PC-9 (cell line): ENCODE measurements around the gene VSIG4. TPM values are rescaled to one million over a fixed set of nuclear protein-coding genes. Genes with fewer than 3 reads are reported as not detected.

ENCODE experiments used
- BruUV-seq: library from RNA; stranded (reverse); fragments of 400-500 nt; replicated peaks from 2 replicates; lab custom pipeline; 2021; lab: Mats Ljungman, UMichigan
- CTCF ChIA-PET: fragments of 300-600 bp; sonication (Branson Sonifier 250); formaldehyde crosslinking; loops from one replicate; lab custom pipeline; 2022; ENCODE audit warnings: antibody characterized with exemption; lab: Charles Lee
- POLR2A ChIA-PET: fragments of 300-600 bp; sonication (Branson Sonifier 250); formaldehyde crosslinking; loops from one replicate; lab custom pipeline; 2022; ENCODE audit warnings: antibody characterized with exemption; ENCODE audit not compliant: unreplicated experiment; lab: Charles Lee
- DNase-seq, 2 experiments: peaks; one replicate each; pipeline versions ENCODE4 v3.0.0 to v3.0.0-alpha.2; 2015 to 2022; ENCODE audit warnings: mixed read lengths in 1 of 2
- H2AFZ ChIP-seq: fragments of 200-600 bp; sonication (generic); 2 replicates; pipeline ENCODE4 v1.8.1; 2017; ENCODE audit warnings: antibody characterized with exemption
- H3F3A ChIP-seq: fragments of 200-600 bp; sonication (generic); 2 replicates; pipeline ENCODE4 v1.8.1; 2017; ENCODE audit warnings: antibody characterized with exemption, mild to moderate bottlenecking, low read depth; ENCODE audit not compliant: insufficient read depth
- H3K27ac ChIP-seq: fragments of 200-600 bp; sonication (generic); 2 replicates; pipeline ENCODE4 v1.6.1; 2016; ENCODE audit warnings: mixed run types
- H3K27me3 ChIP-seq: fragments of 200-600 bp; sonication (generic); 2 replicates; pipeline ENCODE4 v1.6.1; 2016; ENCODE audit warnings: low read depth, mixed run types; ENCODE audit not compliant: insufficient read depth
- H3K36me3 ChIP-seq: fragments of 200-600 bp; sonication (generic); 2 replicates; pipeline ENCODE4 v1.6.1; 2016; ENCODE audit warnings: low read depth, mixed run types
- H3K4me1 ChIP-seq: fragments of 200-600 bp; sonication (generic); replicated peaks from 2 replicates; pipeline ENCODE4 v1.6.1; 2016; ENCODE audit warnings: mixed run types; ENCODE audit not compliant: insufficient read depth
- H3K4me2 ChIP-seq: fragments of 200-600 bp; sonication (generic); 2 replicates; pipeline ENCODE4 v1.6.1; 2017; ENCODE audit warnings: mixed run types
- H3K4me3 ChIP-seq: fragments of 200-600 bp; sonication (generic); 2 replicates; pipeline ENCODE4 v1.6.1; 2016; ENCODE audit warnings: mixed run types
- H3K79me2 ChIP-seq: fragments of 200-600 bp; sonication (generic); 2 replicates; pipeline ENCODE4 v1.6.1; 2017; ENCODE audit warnings: low read depth, mixed run types
- H3K9me2 ChIP-seq: fragments of 200-600 bp; sonication (generic); 2 replicates; pipeline ENCODE4 v1.8.1; 2017; ENCODE audit warnings: mild to moderate bottlenecking; ENCODE audit not compliant: insufficient read depth
- H3K9me3 ChIP-seq: fragments of 200-600 bp; sonication (generic); 2 replicates; pipeline ENCODE4 v1.8.1; 2016; ENCODE audit warnings: low read depth; ENCODE audit not compliant: insufficient read depth
- H4K20me1 ChIP-seq: fragments of 200-600 bp; sonication (generic); 2 replicates; pipeline ENCODE4 v1.8.1; 2017; ENCODE audit not compliant: insufficient read depth
- CTCF ChIP-seq: fragments of 200-600 bp; sonication (generic); conservative IDR thresholded peaks from 2 replicates; pipeline ENCODE4 v1.6.1; 2017; ENCODE audit warnings: mixed run types, antibody characterized with exemption, mild to moderate bottlenecking, moderate library complexity
- EZH2 ChIP-seq: fragments of 200-600 bp; sonication (generic); IDR thresholded peaks from 2 replicates; pipeline ENCODE4 v1.8.0; 2017; ENCODE audit warnings: antibody characterized with exemption, low read depth
- intact Hi-C: fragments of 100-400 bp; cut with micrococcal nuclease; formaldehyde crosslinking; loops from one replicate; pipeline ENCODE4 v1.10.0; 2022; ENCODE audit not compliant: unreplicated experiment
- total RNA-seq: library from RNA; stranded (reverse); gene quantifications from 2 replicates; pipeline ENCODE4 v1.2.3, GENCODE V29; 2021

Gene VSIG4
- total RNA-seq, 1 experiment from 2014 or later = not detected

- no peaks in the 10 kb centered on the region for H3K36me3 ChIP-seq
- H3K4me3 ChIP-seq = no peak overlapping the region
- no peaks in the 10 kb centered on the region for H3K9me2 ChIP-seq
- no peaks in the 10 kb centered on the region for H3K9me3 ChIP-seq
- TF ChIP-seq CTCF (no peak), EZH2 (no peak)
- no TSS peak for BruUV-seq
- no peak overlapping the region for H3K27ac ChIP-seq
- no peak overlapping the region for H2AFZ ChIP-seq
- no peaks in the 10 kb centered on the region for H3K79me2 ChIP-seq
- POLR2A ChIA-PET = no interaction called here
- no peak for DNase-seq
- no peaks in the 10 kb centered on the region for H3F3A ChIP-seq
- no peaks in the 10 kb centered on the region for H4K20me1 ChIP-seq
- intact Hi-C loops = no loop called here
- CTCF ChIA-PET = no interaction called here
- no peaks in the 10 kb centered on the region for H3K27me3 ChIP-seq
- H3K4me1 ChIP-seq = no peaks in the 10 kb centered on the region
- no peak overlapping the region for H3K4me2 ChIP-seq
These were observed 27.8 kb downstream of the VSIG4 start for GRCh38 chrX:66012094-66012534.

- TF ChIP-seq EZH2 (no peak), CTCF (no peak)
- Histone ChIP-seq H3K36me3 (no peaks in the 10 kb centered on the region), H3K79me2 (no peaks in the 10 kb centered on the region), H3F3A (no peaks in the 10 kb centered on the region), H3K27me3 (no peaks in the 10 kb centered on the region), H4K20me1 (no peaks in the 10 kb centered on the region), H3K4me1 (no peaks in the 10 kb centered on the region), H3K4me2 (no peak overlapping the region), H3K4me3 (no peak overlapping the region), H3K9me2 (no peaks in the 10 kb centered on the region), H3K9me3 (no peaks in the 10 kb centered on the region), H2AFZ (no peak overlapping the region), H3K27ac (no peak overlapping the region)
- ChIA-PET POLR2A (no interaction called here), CTCF (no interaction called here)
- DNase-seq = no peak
- no TSS peak for BruUV-seq
- intact Hi-C loops = no loop called here
These were observed 30.5 kb downstream of the VSIG4 start for GRCh38 chrX:66009231-66009845.

GRCh38 chrX:66008328-66008970 lies 31.4 kb downstream of the VSIG4 start:
- H3K4me3 ChIP-seq = no peak overlapping the region
- H3K27ac ChIP-seq = no peak overlapping the region
- POLR2A ChIA-PET = no interaction called here
- no peak overlapping the region for H3K4me2 ChIP-seq
- CTCF ChIA-PET = no interaction called here
- H4K20me1 ChIP-seq = no peaks in the 10 kb centered on the region
- TF ChIP-seq CTCF = no peak
- no peak for TF ChIP-seq EZH2
- intact Hi-C loops = no loop called here
- no peaks in the 10 kb centered on the region for H3K9me3 ChIP-seq
- DNase-seq = no peak
- H3K36me3 ChIP-seq = no peaks in the 10 kb centered on the region
- no peaks in the 10 kb centered on the region for H3F3A ChIP-seq
- H3K79me2 ChIP-seq = no peaks in the 10 kb centered on the region
- no peak overlapping the region for H2AFZ ChIP-seq
- no peaks in the 10 kb centered on the region for H3K27me3 ChIP-seq
- H3K9me2 ChIP-seq = no peaks in the 10 kb centered on the region
- no TSS peak for BruUV-seq
- no peaks in the 10 kb centered on the region for H3K4me1 ChIP-seq
